SK-N-MC (cell line): ENCODE measurements around the gene BTC.
"Not testable (repeated sequence)": the region's sequence is repeated elsewhere in the genome, so short reads cannot be mapped to it uniquely, and the experiment has no call there.

Source experiments
- DNase-seq: peaks from one replicate; pipeline ENCODE4 v3.0.0-alpha.2; 2011; ENCODE audit warnings: low read depth, low spot score
- H3K27ac ChIP-seq: fragments of 200-600 bp; sonication (generic); 2 replicates; pipeline ENCODE4 v1.5.1; 2016; ENCODE audit warnings: mixed run types
- H3K36me3 ChIP-seq: fragments of 200-600 bp; sonication (generic); 2 replicates; pipeline ENCODE4 v1.6.1; 2017; ENCODE audit warnings: antibody characterized with exemption, low read length, mixed read lengths; ENCODE audit not compliant: insufficient read depth
- H3K4me3 ChIP-seq: fragments of 200-600 bp; sonication (generic); 2 replicates; pipeline ENCODE4 v1.5.1; 2016
- H3K9ac ChIP-seq: fragments of 200-600 bp; sonication (generic); 2 replicates; pipeline ENCODE4 v1.8.0; 2017; ENCODE audit warnings: mixed run types, mixed read lengths; ENCODE audit not compliant: insufficient read length
- H3K9me3 ChIP-seq: fragments of 200-600 bp; sonication (generic); 2 replicates; pipeline ENCODE4 v1.6.1; 2017; ENCODE audit warnings: low read depth, mild to moderate bottlenecking, antibody characterized with exemption, low read length, moderate library complexity, mixed read lengths
- EZH2 ChIP-seq: fragments of 200-600 bp; sonication (generic); IDR thresholded peaks from one replicate; pipeline ENCODE4 v1.6.1; 2017; ENCODE audit warnings: antibody characterized with exemption
- FOXP2 ChIP-seq: optimal IDR thresholded peaks from 2 replicates; pipeline ENCODE3; 2011; ENCODE audit warnings: mild to moderate bottlenecking, moderate library complexity; ENCODE audit not compliant: insufficient read depth; ENCODE audit errors: extremely low read length, control extremely low read depth
- POLR2AphosphoS5 ChIP-seq: IDR thresholded peaks from 2 replicates; pipeline ENCODE4 v1.6.1; 2012; ENCODE audit warnings: mild to moderate bottlenecking, low read depth, low read length, borderline replicate concordance

Gene BTC

GRCh38 chr4:74714611-74715130, 79.7 kb downstream of the BTC start:
- Histone ChIP-seq H3K36me3 (no peaks in the 10 kb centered on the region), H3K4me3 (no peak overlapping the region), H3K27ac (no peak overlapping the region), H3K9ac (no peak overlapping the region), H3K9me3 (no peaks in the 10 kb centered on the region)
- no peak for TF ChIP-seq FOXP2
- TF ChIP-seq EZH2, result no peak
- TF ChIP-seq POLR2AphosphoS5, result no peak
- DNase-seq, result no peak

DNA sequence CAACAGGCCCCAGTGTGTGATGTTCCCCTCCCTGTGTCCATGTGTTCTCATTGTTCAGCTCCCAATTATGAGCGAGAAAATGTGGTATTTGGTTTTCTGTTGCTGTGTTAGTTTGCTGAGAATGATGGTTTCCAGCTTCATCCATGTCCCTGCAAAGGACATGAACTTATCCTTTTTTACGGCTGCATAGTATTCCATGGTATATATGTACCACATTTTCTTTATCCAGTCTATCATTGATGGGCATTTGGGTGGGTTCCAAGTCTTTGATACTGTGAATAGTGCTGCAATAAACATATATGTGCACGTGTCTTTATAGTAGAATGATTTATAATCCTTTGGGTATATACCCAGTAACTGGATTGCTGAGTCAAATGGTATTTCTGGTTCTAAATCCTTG, 86.2 kb downstream of the BTC start:
- H3K9me3 ChIP-seq, H3K27ac ChIP-seq, H3K9ac ChIP-seq, H3K36me3 ChIP-seq, H3K4me3 ChIP-seq, DNase-seq: not testable (repeated sequence)
